ENCODE data around the gene APOBEC3G. TPM values are rescaled to one million over a fixed set of nuclear protein-coding genes. Genes with fewer than 3 reads are reported as not detected.

Gene APOBEC3G
- total and polyA plus RNA-seq, 2 of the 4 experiments (the other 2 are of a cell fraction) = 5.3 to 7.0 TPM

GRCh38 chr22:39087098-39087497 is 10.0 kb downstream of the APOBEC3G start (continued):
- TF ChIP-seq, protein P1, sequence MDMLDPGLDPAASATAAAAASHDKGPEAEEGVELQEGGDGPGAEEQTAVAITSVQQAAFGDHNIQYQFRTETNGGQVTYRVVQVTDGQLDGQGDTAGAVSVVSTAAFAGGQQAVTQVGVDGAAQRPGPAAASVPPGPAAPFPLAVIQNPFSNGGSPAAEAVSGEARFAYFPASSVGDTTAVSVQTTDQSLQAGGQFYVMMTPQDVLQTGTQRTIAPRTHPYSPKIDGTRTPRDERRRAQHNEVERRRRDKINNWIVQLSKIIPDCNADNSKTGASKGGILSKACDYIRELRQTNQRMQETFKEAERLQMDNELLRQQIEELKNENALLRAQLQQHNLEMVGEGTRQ (IDR thresholded peaks at IDR 0.05; ENCODE audit: low read depth, low read length) = no peak
- TF ChIP-seq MXI1 (IDR thresholded peaks at IDR 0.05; ENCODE audit: borderline replicate concordance, low read depth, low read length) = no peak
- no peak for TF ChIP-seq RFX5 (IDR thresholded peaks at IDR 0.05; ENCODE audit: low read depth, low read length)

DNA sequence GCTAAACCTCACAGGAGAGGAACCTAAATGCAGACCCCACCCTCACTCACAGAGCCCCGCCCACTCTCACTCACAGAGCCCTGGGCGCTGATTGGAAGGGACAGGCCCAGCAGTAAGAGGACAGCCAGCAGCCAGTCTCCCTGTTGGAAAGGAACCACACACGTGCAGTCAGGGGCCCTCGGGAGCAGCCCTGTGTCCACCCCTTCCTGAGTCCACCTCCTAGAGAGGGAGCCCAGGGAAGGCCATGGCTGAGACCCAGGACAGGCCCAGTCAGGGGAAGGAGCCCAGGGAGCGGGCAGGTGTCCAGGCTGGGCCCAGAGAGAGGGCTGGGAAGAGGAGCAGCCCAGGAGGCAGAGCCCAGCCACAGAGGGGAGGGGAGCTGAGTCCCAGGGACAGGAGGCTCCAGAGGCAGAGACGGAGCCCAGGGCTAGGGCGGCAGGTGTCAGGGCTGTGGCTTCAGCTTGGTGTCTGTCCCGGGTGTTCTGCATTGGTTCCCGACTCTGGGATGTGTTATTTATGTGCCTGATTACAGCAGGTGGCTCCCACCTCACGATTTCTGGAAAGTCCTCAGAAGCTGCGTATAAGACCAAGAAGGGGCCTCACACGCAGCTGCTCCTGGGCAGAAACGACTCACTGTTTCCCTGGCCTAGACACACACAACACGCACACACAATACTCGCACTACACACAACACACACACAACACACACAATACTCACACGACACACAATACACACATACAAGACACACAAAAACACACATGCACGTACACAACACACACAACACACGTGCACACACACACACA is 11.0 kb downstream of the APOBEC3G start:
- ATAC-seq (ENCODE audit: low read depth) (peak; percentile 81), DNase-seq (no peak)
- no peak overlapping the region for H3K14ac ChIP-seq (replicated peaks; ENCODE audit: low read depth, low read length)
- TF ChIP-seq RAD21 (IDR thresholded peaks at IDR 0.05; ENCODE audit: low read length) (no peak), POLR2A (IDR thresholded peaks at IDR 0.05; ENCODE audit: low read depth, low read length) (no peak), SMC3 (IDR thresholded peaks at IDR 0.05; ENCODE audit: low read depth, low read length) (no peak), NFE2L2 (IDR thresholded peaks at IDR 0.05; ENCODE audit: low read depth, low read length) (no peak), RFX5 (IDR thresholded peaks at IDR 0.05; ENCODE audit: low read depth, low read length) (no peak), RCOR1 (IDR thresholded peaks at IDR 0.05; ENCODE audit: insufficient replicate concordance, low read length) (no peak), BHLHE40 (IDR thresholded peaks at IDR 0.05; ENCODE audit: low read depth, low read length) (no peak), MAZ (IDR thresholded peaks at IDR 0.05; ENCODE audit: borderline replicate concordance, low read depth, low read length) (no peak)
- TF ChIP-seq, protein P2, sequence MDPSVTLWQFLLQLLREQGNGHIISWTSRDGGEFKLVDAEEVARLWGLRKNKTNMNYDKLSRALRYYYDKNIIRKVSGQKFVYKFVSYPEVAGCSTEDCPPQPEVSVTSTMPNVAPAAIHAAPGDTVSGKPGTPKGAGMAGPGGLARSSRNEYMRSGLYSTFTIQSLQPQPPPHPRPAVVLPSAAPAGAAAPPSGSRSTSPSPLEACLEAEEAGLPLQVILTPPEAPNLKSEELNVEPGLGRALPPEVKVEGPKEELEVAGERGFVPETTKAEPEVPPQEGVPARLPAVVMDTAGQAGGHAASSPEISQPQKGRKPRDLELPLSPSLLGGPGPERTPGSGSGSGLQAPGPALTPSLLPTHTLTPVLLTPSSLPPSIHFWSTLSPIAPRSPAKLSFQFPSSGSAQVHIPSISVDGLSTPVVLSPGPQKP (IDR thresholded peaks at IDR 0.05; ENCODE audit: borderline replicate concordance, low read depth, low read length) = no peak
- TF ChIP-seq, protein P1 (IDR thresholded peaks at IDR 0.05; ENCODE audit: low read depth, low read length) = no peak

More for the DNA sequence above, 11.0 kb downstream of the APOBEC3G start:
- no TSS peak for BruUV-seq (replicated peaks)
- Histone ChIP-seq H3K56ac (ENCODE audit: extremely low read depth, insufficient read depth, low read length) (no peak overlapping the region), H2BK15ac (ENCODE audit: low read depth, low read length) (no peak overlapping the region), H2AFZ (replicated peaks; ENCODE audit: low read length, poor library complexity) (no peak overlapping the region), H4K91ac (ENCODE audit: insufficient read depth, low read depth, low read length) (no peak overlapping the region), H3K9ac (ENCODE audit: low read depth, low read length) (no peak overlapping the region), H3K36me3 (ENCODE audit: control insufficient read depth, insufficient read depth, low read length) (no peaks in the 10 kb centered on the region), H3K79me1 (ENCODE audit: low read depth in 1 of 2, low read length in 2 of 2) (no peaks in the 10 kb centered on the region), H4K20me1 (ENCODE audit: insufficient read depth, low read length) (no peaks in the 10 kb centered on the region), H3K4ac (ENCODE audit: low read depth, low read length) (no peak overlapping the region), H3K23ac (ENCODE audit: low read depth, low read length) (peak overlapping the region; percentile 49; the same call in 1 of the 2 replicates), H2BK5ac (ENCODE audit: low read depth, low read length, poor library complexity, severe bottlenecking) (no peak overlapping the region), H2AK9ac (replicated peaks; ENCODE audit: low read depth, low read length, poor library complexity) (no peak overlapping the region), H2BK120ac (ENCODE audit: low read depth, low read length) (no peak overlapping the region), H3K4me1 (ENCODE audit: control insufficient read depth, insufficient read depth, low read length) (peaks cover 3% of the 10 kb centered on the region; the same call in 1 of the 2 replicates), H3K18ac (ENCODE audit: low read depth, low read length) (no peak overlapping the region), H3K4me2 (ENCODE audit: low read depth, low read length) (no peak overlapping the region), H3K9me1 (ENCODE audit: insufficient read depth, low read length) (no peaks in the 10 kb centered on the region), H4K8ac (ENCODE audit: low read depth in 2 of 2, low read length in 2 of 2) (no peak overlapping the region), H3K9me3 (ENCODE audit: control insufficient read depth, insufficient read depth, low read length) (no peaks in the 10 kb centered on the region), H3K27ac (ENCODE audit: insufficient read depth, low read length) (no peak overlapping the region), H2AK5ac (ENCODE audit: low read depth, low read length) (no peak overlapping the region), H3K4me3 (ENCODE audit: insufficient read depth, low read depth, low read length) (no peak overlapping the region), H2BK20ac (ENCODE audit: low read depth, low read length) (no peak overlapping the region), H3K27me3 (ENCODE audit: control insufficient read depth, insufficient read depth, low read length) (peaks cover 36% of the 10 kb centered on the region), H4K5ac (ENCODE audit: low read depth, low read length) (no peak overlapping the region)
- WGBS, 2 experiments (ENCODE audit: extremely low coverage in 2 of 2, insufficient read length in 1 of 2) = 65 to 100% methylated on average over 3 to 8 of the region's 18 CpGs
- intact Hi-C loops (cut with micrococcal nuclease) = no loop called here
- CTCF ChIA-PET = no interaction called here
- POLR2A ChIA-PET (ENCODE audit: unreplicated experiment) = no interaction called here
- in situ Hi-C loops (cut with MboI; ENCODE audit: low sequenced_read_pairs) = no loop called here
- dilution Hi-C loops (cut with HindIII; ENCODE audit: low sequenced_read_pairs, unreplicated experiment) = no loop called here
